22Rv1 (cell line): ENCODE measurements around the gene ZNF639.

Source experiments
- ZFX ChIP-seq: fragments of 450-650 bp; IDR thresholded peaks from 2 replicates; pipeline ENCODE4 v1.6.1; 2017; ENCODE audit warnings: antibody characterized with exemption, borderline replicate concordance
- TF ChIP-seq, protein P1 (sequence below): fragments of 450-650 bp; IDR thresholded peaks from 2 replicates; pipeline ENCODE4 v1.5.1; 2017; ENCODE audit warnings: mild to moderate bottlenecking

DNA sequence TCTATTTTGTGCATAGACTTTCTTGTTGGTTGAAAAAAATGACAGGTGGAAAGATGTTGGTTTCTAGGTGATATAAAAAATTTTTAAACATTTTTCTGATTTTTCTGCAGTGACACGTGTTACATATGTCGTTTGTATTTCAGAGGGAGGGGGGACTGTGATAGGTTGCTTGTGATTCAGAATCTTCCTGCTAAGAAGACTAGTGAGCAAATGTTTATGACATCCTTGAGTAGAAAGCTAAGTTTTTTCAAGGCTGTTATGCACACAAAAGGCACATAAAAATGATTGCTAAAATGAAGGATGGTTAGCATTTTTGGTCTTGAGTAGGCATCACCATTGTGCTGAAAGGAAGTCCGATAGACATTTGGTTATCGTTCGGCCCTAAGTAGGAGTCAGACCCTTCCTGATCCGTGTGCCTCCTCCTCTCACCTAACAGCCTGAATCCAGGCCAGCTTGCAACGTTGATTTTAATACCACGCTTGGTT, 1.5 kb downstream of the ZNF639 start:
- TF ChIP-seq, protein P1, sequence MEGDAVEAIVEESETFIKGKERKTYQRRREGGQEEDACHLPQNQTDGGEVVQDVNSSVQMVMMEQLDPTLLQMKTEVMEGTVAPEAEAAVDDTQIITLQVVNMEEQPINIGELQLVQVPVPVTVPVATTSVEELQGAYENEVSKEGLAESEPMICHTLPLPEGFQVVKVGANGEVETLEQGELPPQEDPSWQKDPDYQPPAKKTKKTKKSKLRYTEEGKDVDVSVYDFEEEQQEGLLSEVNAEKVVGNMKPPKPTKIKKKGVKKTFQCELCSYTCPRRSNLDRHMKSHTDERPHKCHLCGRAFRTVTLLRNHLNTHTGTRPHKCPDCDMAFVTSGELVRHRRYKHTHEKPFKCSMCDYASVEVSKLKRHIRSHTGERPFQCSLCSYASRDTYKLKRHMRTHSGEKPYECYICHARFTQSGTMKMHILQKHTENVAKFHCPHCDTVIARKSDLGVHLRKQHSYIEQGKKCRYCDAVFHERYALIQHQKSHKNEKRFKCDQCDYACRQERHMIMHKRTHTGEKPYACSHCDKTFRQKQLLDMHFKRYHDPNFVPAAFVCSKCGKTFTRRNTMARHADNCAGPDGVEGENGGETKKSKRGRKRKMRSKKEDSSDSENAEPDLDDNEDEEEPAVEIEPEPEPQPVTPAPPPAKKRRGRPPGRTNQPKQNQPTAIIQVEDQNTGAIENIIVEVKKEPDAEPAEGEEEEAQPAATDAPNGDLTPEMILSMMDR: no peak
- no peak for TF ChIP-seq ZFX
